ENCODE results near the gene MAGEA9B.
"Not testable (repeated sequence)": the region's sequence is repeated elsewhere in the genome, so short reads cannot be mapped to it uniquely, and the experiment has no call there.

Gene MAGEA9B, protein sequence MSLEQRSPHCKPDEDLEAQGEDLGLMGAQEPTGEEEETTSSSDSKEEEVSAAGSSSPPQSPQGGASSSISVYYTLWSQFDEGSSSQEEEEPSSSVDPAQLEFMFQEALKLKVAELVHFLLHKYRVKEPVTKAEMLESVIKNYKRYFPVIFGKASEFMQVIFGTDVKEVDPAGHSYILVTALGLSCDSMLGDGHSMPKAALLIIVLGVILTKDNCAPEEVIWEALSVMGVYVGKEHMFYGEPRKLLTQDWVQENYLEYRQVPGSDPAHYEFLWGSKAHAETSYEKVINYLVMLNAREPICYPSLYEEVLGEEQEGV

DNA sequence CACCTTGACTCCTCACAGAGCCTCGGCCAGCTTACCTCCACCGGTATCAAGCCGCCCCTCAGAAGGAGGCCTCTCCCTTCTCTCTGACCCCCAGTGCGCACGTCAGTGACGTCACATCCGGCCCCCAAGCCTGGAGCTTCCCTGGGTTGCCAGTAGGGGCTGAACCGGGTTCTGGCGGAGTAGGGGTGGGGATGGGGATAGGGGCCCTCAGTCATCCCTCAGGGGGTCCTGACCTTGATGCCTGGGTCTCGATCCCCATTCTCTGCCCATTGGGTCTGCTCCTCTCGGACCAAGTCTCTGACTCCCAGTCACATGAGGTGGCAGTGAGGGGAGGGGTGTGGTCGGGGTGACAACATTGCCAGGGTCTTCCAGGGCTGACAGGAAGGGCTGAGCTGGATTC lies at the start of gene MAGEA9B:
TSS of gene MAGEA9B (minus strand) at position 101 of the 400 bp plus-strand sequence. CDS start 4,280 bp downstream, outside the sequence.
- not testable (repeated sequence) for DNase-seq

DNA sequence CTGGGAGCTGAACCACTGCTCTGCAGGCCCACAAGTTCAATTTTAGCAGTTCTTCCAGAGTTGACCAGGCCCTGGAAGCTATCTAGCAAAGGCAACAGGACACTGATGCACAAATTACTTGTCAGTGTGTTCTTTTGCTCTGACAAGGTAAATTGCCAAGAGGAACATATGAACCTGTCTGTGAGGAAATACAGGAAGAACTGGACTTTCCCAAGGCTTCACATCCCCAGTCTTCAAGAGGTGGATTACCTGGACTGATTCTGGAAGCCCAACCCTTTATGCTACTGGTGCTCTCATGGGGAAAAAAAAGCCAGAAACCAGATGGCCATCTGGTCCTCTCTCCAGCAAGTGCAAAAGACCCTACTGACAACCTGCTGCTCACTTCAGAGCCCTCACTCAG lies 46.3 kb upstream of the MAGEA9B start:
- DNase-seq, result no peak

DNA sequence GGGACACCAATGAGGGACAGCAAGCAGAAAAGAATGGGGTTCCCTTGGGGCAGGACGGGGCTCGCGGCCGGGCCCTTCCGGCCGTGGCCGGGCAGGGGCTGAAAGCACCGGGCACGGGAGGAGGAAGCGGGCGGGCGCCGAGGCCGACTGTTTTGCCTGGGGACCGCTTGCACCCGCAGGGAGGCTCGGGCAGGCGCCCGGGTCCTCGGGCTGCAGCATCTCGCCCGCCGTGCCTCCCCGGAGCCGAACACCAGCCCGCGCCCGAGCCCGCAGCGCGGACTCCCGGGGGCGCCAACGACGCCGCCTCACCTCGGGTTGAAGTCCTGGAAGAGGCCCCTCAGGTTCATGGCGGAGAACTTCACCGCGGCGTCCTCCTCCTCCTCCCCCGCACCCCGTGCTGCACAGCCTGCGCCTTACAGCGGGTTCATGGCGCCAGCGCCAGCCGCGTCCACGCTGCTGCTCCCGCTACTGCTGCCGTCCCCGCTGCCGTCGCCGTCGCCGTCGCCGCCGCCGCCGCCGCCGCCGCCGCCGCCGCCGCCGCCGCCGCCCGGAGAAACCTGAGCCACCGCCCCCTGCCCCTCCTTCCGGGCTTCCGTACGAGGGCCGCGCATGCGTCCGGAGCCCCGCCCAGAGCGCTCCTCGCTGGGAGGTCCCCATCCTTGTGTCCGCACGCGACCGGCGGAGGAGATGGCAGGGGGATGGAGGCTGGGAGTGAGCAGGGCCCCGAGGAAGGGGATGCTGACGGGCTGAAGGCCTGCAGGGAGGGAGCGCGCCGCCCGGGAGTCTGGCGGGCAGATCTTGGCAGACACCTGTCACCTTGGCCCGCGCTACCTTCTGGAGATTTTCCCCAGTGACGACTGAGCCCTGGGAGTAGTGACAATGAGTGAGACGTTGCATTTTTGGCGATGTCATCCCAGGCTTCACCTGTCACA lies 44.2 kb upstream of the MAGEA9B start, which contains the start of gene TMEM185A:
TSS of gene TMEM185A (minus strand) at position 559 of the 932 bp plus-strand sequence. CDS start at position 347, 212 bp downstream.
- peak in 1 of 2 experiments; percentile 48 for DNase-seq

DNA sequence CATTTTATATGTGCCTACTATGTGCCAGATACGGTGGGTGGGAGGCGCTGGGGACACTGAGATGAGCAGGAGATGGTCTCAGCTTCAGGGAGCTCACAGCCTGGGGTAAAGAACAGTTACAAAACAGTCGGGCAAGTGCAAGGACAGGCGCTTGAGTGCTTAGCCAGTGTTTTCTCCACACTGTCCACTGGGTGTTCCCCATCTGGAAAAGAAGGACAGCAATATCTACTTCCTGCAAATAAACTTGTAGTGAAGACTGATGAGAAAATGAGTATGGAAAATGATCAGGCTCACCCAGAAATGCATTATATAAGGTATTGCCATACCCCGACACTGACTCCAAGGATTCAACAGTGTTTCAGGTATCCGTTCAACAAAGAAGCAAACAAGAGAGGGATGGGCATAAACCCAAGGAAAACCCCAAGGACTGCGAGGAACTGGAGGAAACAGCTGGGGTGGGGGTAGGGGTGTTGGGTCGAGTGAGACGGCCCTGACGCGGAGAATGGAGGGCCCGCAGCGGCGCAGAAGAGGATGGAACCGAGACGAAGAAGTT lies 43.5 kb upstream of the MAGEA9B start:
- DNase-seq, result peak in 1 of 2 experiments; percentile 19

DNA sequence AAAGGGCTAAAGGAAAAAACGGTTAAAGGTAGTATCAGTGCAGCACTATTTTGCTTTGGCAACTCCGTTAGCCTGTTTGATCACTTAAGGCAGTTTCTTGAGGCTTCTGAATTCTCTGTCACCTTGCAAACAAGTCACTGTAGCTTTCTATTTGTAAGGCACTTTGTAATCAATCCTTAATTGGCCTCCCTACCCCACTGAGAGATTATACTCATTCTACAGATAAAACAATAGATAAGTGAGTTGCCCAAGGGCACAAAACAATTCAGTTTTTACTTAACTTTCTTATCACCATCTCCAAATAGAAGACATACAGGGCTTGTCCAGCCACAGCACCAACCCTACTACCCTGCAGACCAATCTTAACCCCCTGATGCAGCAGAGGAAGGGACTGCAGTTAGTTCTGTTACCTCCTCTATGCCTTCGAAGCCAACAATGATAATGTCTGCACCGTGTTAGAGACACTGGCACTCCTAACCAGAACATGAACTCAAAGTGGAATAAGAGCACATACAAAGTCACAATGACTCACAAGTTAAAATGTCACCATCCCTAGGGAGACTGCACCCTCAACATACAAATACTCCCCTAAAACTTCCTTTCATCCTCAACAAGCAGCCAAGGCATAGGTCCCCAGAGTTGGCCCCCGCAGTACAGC lies 42.6 kb upstream of the MAGEA9B start:
- no peak for DNase-seq

DNA sequence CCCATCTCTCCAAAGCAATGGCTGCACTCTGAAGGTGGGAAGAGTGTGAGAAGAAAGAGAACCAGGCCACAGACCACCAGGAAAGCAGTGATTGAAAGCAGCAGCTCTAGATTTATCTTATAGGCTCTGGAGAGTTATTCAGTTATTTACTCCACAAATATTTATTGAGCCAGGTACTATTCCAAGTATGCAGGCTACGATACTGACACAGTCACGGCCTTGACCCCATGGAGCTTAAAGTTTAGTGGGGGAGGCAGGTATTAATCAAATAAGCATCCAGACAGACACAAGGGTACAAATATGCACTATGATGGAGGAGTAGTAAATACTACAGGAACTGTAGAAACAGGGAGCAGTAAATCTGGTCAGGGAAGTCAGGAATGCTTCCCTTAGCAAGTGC lies 41.5 kb upstream of the MAGEA9B start:
- DNase-seq, result no peak

DNA sequence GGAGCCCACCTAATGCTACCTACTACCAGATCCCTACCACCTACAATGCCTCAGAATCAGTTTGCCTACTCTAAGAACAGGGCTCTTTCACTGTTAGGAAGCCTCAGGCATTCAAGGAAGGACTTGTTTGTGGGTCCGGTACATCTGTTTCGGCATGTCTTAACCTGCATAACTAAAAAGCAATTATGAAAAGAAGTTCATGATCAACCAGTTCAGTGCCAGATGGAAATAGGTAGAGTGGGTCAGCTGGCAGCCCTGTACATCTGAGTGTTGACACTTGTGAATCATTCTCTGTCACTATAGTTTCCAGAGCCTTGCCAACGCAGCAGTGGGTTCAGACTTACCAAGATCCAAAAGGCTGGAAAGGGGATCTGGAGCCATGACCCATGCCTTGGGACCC lies 41.0 kb upstream of the MAGEA9B start:
- DNase-seq, result no peak

DNA sequence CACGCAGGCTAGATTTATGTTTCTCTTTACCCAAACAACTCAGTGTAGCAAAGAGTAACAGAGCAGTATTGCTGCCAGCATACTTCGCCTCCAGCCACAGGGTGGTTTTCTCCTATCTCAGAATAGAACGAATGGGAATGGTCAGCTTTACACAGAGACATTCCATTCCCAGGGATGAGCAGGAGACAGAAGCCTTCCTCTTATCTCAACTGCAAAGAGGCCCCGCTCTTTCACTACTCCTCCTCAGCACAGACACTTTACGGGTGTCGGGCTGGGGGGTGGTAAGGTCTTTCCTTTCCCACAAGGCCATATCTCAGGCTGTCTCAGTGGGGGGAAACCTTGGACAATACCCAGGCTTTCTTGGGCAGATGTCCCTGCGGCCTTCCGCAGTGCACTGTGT lies 39.6 kb upstream of the MAGEA9B start:
- not testable (repeated sequence) for DNase-seq

DNA sequence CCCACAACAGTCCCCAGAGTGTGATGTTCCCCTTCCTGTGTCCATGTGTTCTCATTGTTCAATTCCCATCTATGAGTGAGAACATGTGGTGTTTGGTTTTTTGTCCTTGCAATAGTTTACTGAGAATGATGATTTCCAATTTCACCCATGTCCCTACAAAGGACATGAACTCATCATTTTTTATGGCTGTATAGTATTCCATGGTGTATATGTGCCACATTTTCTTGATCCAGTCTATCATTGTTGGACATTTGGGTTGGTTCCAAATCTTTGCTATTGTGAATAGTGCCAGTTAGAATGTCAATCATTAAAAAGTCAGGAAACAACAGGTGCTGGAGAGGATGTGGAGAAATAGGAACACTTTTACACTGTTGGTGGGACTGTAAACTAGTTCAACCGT lies 32.4 kb upstream of the MAGEA9B start:
- DNase-seq, result not testable (repeated sequence)

DNA sequence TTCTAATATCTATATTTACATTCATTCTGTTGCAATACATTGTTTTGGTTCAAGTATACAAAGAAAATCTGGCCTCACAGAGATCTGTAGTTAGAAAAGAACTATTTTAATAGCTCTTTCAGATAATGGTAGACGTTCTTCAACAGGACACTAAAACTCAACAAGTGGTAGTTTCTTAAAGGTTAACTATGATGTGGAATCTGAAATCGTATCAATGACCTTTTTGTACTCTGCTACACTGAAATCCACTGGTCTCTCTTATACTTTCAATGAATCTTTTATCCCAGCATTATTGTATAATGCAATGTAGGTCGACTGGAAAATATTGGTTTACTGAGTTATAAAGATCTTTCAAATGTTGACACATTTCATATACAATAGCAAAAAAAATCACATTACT lies 31.6 kb upstream of the MAGEA9B start:
- no peak for DNase-seq

DNA sequence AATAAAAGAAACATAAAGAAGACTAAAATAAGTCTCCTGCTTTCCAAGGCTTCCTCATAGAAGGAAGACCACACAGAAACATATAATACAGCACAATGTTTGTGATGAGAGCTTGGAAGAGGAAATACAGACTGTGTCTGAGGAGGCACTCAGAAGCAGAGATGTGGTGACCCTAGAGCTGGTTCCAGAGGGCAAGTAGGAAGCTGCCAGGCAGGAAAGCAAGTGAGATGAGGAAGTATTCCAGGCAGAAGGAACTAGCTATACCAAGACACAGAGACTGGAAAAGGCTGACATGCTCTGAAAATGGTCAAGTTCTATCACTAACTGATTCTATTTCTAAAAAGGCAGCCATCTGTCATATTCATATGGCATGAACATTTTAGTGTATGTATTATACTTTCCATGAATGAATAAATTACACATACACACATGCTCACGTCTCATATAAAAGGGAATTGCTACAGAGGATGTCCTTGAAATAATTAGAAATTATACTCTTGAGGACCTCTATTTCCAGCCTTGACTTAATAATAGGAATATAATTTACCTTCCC lies 24.4 kb upstream of the MAGEA9B start:
- no peak for DNase-seq

DNA sequence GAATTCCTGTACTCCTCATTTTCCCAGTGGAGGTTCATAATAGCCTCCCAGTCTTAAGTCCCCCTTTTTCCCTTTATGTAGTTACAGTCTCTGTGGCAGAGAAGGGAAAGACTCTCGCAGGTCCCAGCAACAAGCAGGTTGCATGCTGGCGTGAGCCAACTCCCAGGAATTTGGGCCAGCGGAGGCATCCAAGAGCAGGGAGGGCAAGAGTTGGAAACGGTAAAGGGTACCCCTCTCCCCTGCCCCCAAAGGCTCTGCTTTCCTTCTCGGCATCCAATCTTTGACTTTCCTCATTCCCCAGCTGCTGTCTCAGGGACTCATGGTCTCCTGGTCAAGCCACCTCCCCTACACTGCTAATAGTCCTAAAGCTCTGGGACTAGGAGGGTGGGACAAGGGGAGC lies 23.3 kb upstream of the MAGEA9B start:
- no peak for DNase-seq

DNA sequence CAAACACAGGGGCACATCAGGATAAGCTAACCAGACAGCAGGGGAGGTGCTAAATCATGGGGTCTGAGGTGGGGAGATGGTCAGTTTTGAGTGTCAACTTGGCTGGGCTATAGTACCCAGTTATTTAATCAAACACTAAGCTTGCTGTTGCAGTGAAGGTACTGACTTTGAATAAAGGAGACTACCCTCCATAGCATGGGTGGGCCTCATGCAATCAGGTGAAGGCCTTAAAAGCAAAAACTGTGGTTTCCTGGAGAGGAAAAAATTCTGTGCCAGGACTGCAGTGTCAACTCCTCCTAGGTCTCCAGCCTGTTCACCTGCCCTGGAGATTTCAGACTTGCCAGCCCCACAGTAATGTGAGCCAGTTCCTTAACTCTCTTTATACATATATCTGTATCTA lies 20.4 kb upstream of the MAGEA9B start:
- DNase-seq, result no peak

DNA sequence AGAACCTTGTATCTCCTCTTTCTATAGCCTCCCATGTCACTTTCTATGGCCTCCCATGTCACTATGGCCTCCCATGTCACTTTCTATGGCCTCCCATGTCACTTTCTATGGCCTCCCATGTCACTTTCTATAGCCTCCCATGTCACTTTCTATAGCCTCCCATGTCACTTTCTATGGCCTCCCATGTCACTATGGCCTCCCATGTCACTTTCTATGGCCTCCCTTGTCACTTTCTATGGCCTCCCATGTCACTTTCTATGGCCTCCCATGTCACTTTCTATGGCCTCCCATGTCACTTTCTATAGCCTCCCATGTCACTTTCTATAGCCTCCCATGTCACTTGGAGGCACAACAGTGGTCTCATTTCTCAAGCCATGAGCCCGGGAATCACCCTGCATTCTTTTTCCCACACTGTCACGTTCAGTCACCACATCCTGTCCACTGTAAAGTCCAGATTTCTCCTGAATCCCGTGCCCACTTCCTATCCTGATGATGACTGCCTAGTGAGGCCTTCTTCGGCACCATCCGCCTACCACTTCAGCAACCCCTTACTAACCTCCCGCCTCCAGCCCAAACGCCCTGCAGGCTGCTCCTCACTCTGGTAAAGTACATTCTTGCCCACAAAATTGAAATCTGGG lies 18.1 kb upstream of the MAGEA9B start:
- DNase-seq, result not testable (repeated sequence)

DNA sequence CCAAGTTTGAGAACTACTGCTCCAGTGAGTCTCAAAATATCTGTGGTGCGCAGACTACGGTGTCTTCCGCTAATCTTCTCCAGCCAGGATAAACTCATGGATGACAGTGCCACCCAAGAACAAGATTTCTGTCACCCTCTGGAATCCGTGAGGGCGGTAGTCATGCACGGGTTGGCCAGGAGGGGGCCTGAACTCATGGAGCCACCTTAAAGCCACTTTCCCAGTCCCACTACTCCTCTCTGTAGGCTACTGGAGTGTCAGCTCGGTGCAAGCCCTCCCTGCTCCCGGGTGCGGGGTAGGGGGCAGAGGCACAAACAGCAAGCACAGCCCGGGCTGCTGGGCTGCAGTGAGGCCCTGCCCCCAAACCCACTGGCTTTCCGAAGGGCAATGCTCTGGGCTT lies 11.3 kb upstream of the MAGEA9B start:
- DNase-seq, result not testable (repeated sequence)

DNA sequence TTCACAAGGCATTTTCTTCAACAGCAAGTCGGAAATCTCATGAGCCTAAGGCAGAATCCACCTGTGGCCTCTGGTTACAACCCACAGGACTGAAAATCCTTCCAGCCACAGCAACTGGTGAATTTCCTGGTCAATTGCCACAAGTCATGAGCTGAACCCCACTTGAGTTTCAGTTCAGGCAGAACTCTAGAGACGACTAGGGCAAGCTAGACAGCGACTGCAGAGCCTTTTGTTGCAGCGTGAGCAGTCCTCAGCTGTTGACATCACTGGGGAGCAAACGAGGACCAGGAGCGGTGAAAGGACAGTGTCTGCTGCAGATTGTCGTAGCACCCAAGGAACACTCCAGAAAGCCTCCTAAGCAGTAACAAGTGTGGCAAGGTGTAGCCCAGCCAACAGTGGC lies 8.7 kb upstream of the MAGEA9B start:
- DNase-seq, result not testable (repeated sequence)

DNA sequence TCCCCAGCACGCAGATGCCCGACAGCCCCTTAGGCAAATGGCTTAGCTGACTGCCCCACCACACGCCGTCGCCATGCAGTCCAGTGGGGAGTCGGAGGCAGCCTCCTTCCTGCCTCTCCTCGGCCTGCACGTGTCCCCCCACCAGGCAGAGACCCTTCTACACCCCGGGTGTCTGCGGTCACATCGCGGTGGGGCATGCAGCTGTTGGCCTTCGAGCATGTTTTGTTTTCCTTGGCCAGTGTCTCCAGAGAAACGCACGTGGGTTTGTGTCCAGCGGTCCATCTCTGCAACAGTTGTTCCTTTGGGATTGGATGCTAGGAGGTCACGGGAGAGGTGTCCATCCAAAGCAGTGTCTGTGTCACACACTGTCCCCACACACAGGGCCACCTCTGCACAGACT lies 8.0 kb upstream of the MAGEA9B start, which contains the start of gene HSFX2:
TSS of gene HSFX2 (minus strand) at position 101 of the 400 bp plus-strand sequence. CDS start 614 bp downstream, outside the sequence.
- not testable (repeated sequence) for DNase-seq

DNA sequence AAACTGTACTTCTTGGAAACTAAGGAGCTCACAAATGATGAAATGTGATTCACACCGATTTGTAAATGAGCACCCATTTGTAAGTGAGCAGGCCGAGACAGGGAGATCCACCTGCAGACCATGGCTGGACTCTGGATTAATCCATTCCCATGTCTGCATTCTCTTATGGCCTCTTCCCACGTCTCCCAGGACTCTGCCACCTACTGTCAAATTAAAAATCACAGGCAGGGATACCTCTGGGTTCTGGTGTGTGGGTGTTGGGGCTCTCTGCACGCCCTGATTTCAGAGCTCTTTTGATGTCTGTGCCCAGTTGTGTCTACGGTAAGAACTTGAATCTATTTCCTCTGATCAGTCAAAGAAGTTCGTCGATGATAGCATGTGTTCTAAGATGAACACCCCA lies 3.7 kb upstream of the MAGEA9B start:
- not testable (repeated sequence) for DNase-seq

DNA sequence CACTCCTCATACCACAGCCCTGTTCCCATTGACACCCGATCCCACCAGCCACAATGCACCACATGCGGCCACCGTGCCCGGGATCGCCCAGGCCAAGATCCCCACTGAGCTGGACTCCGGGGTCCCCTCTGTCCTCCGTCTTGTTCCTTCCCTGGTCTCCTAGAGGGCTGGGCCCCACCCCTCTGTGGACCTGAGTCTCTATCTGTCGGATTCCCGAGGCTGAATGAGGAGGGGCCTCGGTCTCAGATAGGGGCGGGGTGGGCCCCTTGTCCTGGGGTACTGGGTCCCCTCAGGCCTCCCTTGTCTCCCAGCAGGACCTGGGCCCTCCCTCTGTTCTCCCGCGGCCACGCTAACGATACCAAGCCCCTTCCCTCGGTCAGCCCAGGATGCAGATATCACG lies 1.6 kb downstream of the MAGEA9B start:
- DNase-seq, result not testable (repeated sequence)

DNA sequence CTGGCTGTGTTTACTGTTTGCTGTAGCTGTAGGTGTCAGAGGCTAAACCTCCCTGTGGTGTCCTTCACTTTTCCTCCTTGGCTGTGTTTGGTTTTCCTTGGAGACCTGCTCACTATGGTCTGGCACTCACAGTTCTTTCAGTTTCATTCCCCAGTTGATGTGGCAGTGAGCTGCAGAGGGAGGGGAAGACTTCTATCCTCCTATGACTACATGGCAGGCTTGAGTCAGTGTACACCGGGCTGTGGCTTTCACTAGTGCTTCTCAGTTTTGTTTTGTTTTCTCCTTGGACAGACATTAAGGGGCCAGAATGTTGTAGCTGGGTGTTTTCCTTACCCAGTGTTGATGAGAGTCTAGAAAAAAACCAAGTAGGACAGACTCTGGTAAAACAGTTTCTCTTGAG lies 13.8 kb downstream of the MAGEA9B start:
- DNase-seq, result not testable (repeated sequence)

DNA sequence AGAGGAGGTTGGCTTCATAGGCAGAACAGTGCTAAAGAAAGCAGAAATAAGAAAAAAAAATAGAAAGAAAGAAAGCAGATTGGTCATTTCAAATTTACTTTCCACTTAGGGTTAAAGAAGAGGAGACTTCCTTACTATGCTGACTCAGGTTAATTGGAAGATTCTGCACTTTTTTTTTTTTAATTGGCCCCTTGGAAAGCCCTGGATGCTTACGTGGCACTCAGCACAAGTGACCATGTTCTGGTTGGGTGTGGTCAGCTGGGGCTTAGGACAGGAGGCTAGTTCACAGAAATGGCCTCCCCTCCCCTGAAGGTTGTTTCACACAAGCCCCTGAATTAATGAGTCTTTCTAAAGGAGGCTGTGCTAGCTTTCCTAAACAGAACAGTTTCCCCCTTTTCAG lies 14.5 kb downstream of the MAGEA9B start:
- DNase-seq, result no peak

DNA sequence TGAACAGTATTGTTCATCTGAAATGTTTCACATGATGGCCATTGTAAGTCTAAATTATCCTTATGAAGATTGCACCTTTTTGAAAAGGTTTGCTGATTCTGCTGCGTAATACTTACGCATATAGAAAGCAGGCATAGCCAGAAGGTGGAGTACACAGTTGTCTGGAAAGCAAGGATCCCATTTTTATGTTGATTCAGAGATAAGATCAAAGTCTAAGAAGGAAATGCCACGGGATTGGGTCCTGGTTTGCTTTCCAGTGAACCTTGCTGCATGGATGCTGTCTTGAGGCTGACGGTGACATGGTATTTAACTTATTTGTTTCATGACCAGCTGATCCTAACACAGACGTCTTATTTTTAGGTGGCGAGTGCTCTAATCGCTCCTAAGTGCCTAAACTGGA lies 15.5 kb downstream of the MAGEA9B start:
- no peak for DNase-seq
